ENCODE data around the gene PTPRN2.

The PTPRN2 gene

GRCh38 chr7:158229945-158230344 lies 357.7 kb downstream of the PTPRN2 start:
- H2BK15ac ChIP-seq (ENCODE audit: low read length) = no peak overlapping the region
- H3K27ac ChIP-seq (replicated peaks; ENCODE audit: low read length) = no peak overlapping the region
- WGBS, 2 donors (ENCODE audit: extremely low coverage in 2 of 2, insufficient read length in 2 of 2, insufficient replicate concordance in 1 of 2) = no CpG with 5 or more reads among the region's 1 CpG
- no peak overlapping the region for H3K14ac ChIP-seq (ENCODE audit: low read length)
- H2AFZ ChIP-seq (ENCODE audit: low read length) = no peak overlapping the region
- no peak overlapping the region for H3K18ac ChIP-seq (ENCODE audit: low read length)
- H3K4me3 ChIP-seq (ENCODE audit: low read length in 2 of 2) = no peak overlapping the region
- H3K4me1 ChIP-seq (ENCODE audit: control insufficient read depth in 2 of 2, insufficient read depth in 1 of 2, low read depth in 1 of 2, low read length in 2 of 2) = no peaks in the 10 kb centered on the region
- no peak overlapping the region for H3K9ac ChIP-seq (ENCODE audit: low read depth, low read length, poor library complexity)
- no peaks in the 10 kb centered on the region for H3K27me3 ChIP-seq (ENCODE audit: control insufficient read depth in 3 of 3, insufficient read depth in 3 of 3, low read depth in 1 of 3, low read length in 3 of 3)
- DNase-seq (ENCODE audit: low spot score) = no peak
- H3K4ac ChIP-seq (ENCODE audit: low read length) = no peak overlapping the region
- peaks cover 0 to 2% of the 10 kb centered on the region in 2 donors for H3K9me3 ChIP-seq (replicated peaks in 1 of 2; ENCODE audit: control insufficient read depth in 2 of 2, insufficient read depth in 1 of 2, low read depth in 1 of 2, low read length in 2 of 2)
- H2BK120ac ChIP-seq (ENCODE audit: low read depth, low read length) = no peak overlapping the region
- H2BK12ac ChIP-seq (ENCODE audit: low read length) = no peak overlapping the region
- H2AK5ac ChIP-seq (ENCODE audit: low read depth, low read length) = no peak overlapping the region
- no peak overlapping the region for H3K23ac ChIP-seq (ENCODE audit: low read depth, low read length, poor library complexity)
- H3K4me2 ChIP-seq (ENCODE audit: insufficient read depth, low read length, poor library complexity, severe bottlenecking) = no peak overlapping the region
- no peak overlapping the region for H4K8ac ChIP-seq (ENCODE audit: low read depth, low read length)
- no peaks in the 10 kb centered on the region for H3K36me3 ChIP-seq (replicated peaks in 1 of 2; ENCODE audit: control insufficient read depth in 2 of 2, insufficient read depth in 2 of 2, low read length in 2 of 2)
- no peak overlapping the region for H2BK5ac ChIP-seq (ENCODE audit: low read length)
- H3K79me1 ChIP-seq (ENCODE audit: low read depth, low read length) = no peaks in the 10 kb centered on the region
- H4K91ac ChIP-seq (ENCODE audit: low read depth, low read length, poor library complexity) = no peak overlapping the region

DNA sequence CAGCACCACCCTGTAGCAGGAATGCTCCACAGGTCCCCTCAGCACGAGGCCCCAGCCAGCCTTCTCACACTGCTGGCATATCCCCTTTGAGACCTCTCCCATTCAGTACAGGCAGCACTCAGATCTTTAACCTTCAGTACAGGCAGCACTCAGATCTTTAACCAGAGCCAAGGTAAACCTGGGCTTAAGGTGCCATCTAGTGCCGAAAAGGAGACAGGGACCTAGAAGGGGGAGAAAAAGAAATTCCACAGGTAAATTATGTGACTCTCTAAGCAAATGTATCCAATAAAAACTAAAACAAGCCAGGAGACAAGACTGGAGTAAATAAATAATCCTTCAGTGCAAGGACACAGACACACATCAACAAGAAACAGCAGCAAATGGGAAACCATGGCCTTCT lies 358.6 kb downstream of the PTPRN2 start:
- Histone ChIP-seq H2BK120ac (ENCODE audit: low read depth, low read length) (no peak overlapping the region), H3K79me1 (ENCODE audit: low read depth, low read length) (no peaks in the 10 kb centered on the region), H3K4ac (ENCODE audit: low read length) (no peak overlapping the region), H2AK5ac (ENCODE audit: low read depth, low read length) (no peak overlapping the region), H3K9me3 (replicated peaks in 1 of 2; ENCODE audit: control insufficient read depth in 2 of 2, insufficient read depth in 1 of 2, low read depth in 1 of 2, low read length in 2 of 2) (peaks cover 0 to 2% of the 10 kb centered on the region in 2 donors), H4K8ac (ENCODE audit: low read depth, low read length) (no peak overlapping the region), H3K4me1 (ENCODE audit: control insufficient read depth in 2 of 2, insufficient read depth in 1 of 2, low read depth in 1 of 2, low read length in 2 of 2) (no peaks in the 10 kb centered on the region), H2BK5ac (ENCODE audit: low read length) (no peak overlapping the region), H2AFZ (ENCODE audit: low read length) (no peak overlapping the region), H3K9ac (ENCODE audit: low read depth, low read length, poor library complexity) (no peak overlapping the region), H3K23ac (ENCODE audit: low read depth, low read length, poor library complexity) (no peak overlapping the region), H4K91ac (ENCODE audit: low read depth, low read length, poor library complexity) (no peak overlapping the region), H3K14ac (ENCODE audit: low read length) (no peak overlapping the region), H3K18ac (ENCODE audit: low read length) (no peak overlapping the region), H3K4me2 (ENCODE audit: insufficient read depth, low read length, poor library complexity, severe bottlenecking) (no peak overlapping the region), H2BK15ac (ENCODE audit: low read length) (no peak overlapping the region), H3K27ac (replicated peaks; ENCODE audit: low read length) (no peak overlapping the region), H2BK12ac (ENCODE audit: low read length) (no peak overlapping the region), H3K27me3 (ENCODE audit: control insufficient read depth in 3 of 3, insufficient read depth in 3 of 3, low read depth in 1 of 3, low read length in 3 of 3) (no peaks in the 10 kb centered on the region), H3K36me3 (replicated peaks in 1 of 2; ENCODE audit: control insufficient read depth in 2 of 2, insufficient read depth in 2 of 2, low read length in 2 of 2) (no peaks in the 10 kb centered on the region), H3K4me3 (ENCODE audit: low read length in 2 of 2) (no peak overlapping the region)
- no CpG with 5 or more reads among the region's 2 CpGs for WGBS, 2 donors (ENCODE audit: extremely low coverage in 2 of 2, insufficient read length in 2 of 2, insufficient replicate concordance in 1 of 2)
- peak; percentile 12 for DNase-seq (ENCODE audit: low spot score)

GRCh38 chr7:158228131-158228530 lies 359.5 kb downstream of the PTPRN2 start:
- H3K14ac ChIP-seq (ENCODE audit: low read length) = no peak overlapping the region
- DNase-seq (ENCODE audit: low spot score) = no peak
- no CpG with 5 or more reads among the region's 1 CpG for WGBS, 2 donors (ENCODE audit: extremely low coverage in 2 of 2, insufficient read length in 2 of 2, insufficient replicate concordance in 1 of 2)

GRCh38 chr7:158227258-158227984 lies 360.2 kb downstream of the PTPRN2 start:
- Histone ChIP-seq H3K4me1 (ENCODE audit: control insufficient read depth in 2 of 2, insufficient read depth in 1 of 2, low read depth in 1 of 2, low read length in 2 of 2) (no peaks in the 10 kb centered on the region), H2AK5ac (ENCODE audit: low read depth, low read length) (no peak overlapping the region), H3K27me3 (ENCODE audit: control insufficient read depth in 3 of 3, insufficient read depth in 3 of 3, low read depth in 1 of 3, low read length in 3 of 3) (no peaks in the 10 kb centered on the region), H3K9me3 (replicated peaks in 1 of 2; ENCODE audit: control insufficient read depth in 2 of 2, insufficient read depth in 1 of 2, low read depth in 1 of 2, low read length in 2 of 2) (peaks cover 0 to 2% of the 10 kb centered on the region in 2 donors), H3K23ac (ENCODE audit: low read depth, low read length, poor library complexity) (no peak overlapping the region), H3K79me1 (ENCODE audit: low read depth, low read length) (no peaks in the 10 kb centered on the region), H3K36me3 (replicated peaks in 1 of 2; ENCODE audit: control insufficient read depth in 2 of 2, insufficient read depth in 2 of 2, low read length in 2 of 2) (no peaks in the 10 kb centered on the region), H3K4me3 (ENCODE audit: low read length in 2 of 2) (no peak overlapping the region), H3K18ac (ENCODE audit: low read length) (no peak overlapping the region), H3K4me2 (ENCODE audit: insufficient read depth, low read length, poor library complexity, severe bottlenecking) (no peak overlapping the region), H3K27ac (replicated peaks; ENCODE audit: low read length) (no peak overlapping the region), H2BK12ac (ENCODE audit: low read length) (no peak overlapping the region), H2BK120ac (ENCODE audit: low read depth, low read length) (no peak overlapping the region), H3K9ac (ENCODE audit: low read depth, low read length, poor library complexity) (no peak overlapping the region), H2AFZ (ENCODE audit: low read length) (no peak overlapping the region), H3K4ac (ENCODE audit: low read length) (no peak overlapping the region), H4K91ac (ENCODE audit: low read depth, low read length, poor library complexity) (no peak overlapping the region), H3K14ac (ENCODE audit: low read length) (no peak overlapping the region), H4K8ac (ENCODE audit: low read depth, low read length) (no peak overlapping the region), H2BK5ac (ENCODE audit: low read length) (no peak overlapping the region), H2BK15ac (ENCODE audit: low read length) (no peak overlapping the region)
- DNase-seq (ENCODE audit: low spot score) = no peak
- WGBS, 2 donors (ENCODE audit: extremely low coverage in 2 of 2, insufficient read length in 2 of 2, insufficient replicate concordance in 1 of 2) = no CpG with 5 or more reads among the region's 13 CpGs

More at GRCh38 chr7:158228131-158228530, 359.5 kb downstream of the PTPRN2 start:
- no peak overlapping the region for H2BK120ac ChIP-seq (ENCODE audit: low read depth, low read length)
- H3K9ac ChIP-seq (ENCODE audit: low read depth, low read length, poor library complexity) = no peak overlapping the region
- no peak overlapping the region for H4K8ac ChIP-seq (ENCODE audit: low read depth, low read length)
- no peaks in the 10 kb centered on the region for H3K27me3 ChIP-seq (ENCODE audit: control insufficient read depth in 3 of 3, insufficient read depth in 3 of 3, low read depth in 1 of 3, low read length in 3 of 3)
- H2BK12ac ChIP-seq (ENCODE audit: low read length) = no peak overlapping the region
- H3K4me2 ChIP-seq (ENCODE audit: insufficient read depth, low read length, poor library complexity, severe bottlenecking) = no peak overlapping the region
- H4K91ac ChIP-seq (ENCODE audit: low read depth, low read length, poor library complexity) = no peak overlapping the region
- H2AK5ac ChIP-seq (ENCODE audit: low read depth, low read length) = no peak overlapping the region
- no peak overlapping the region for H3K18ac ChIP-seq (ENCODE audit: low read length)
- no peak overlapping the region for H3K4ac ChIP-seq (ENCODE audit: low read length)
- H3K9me3 ChIP-seq (replicated peaks in 1 of 2; ENCODE audit: control insufficient read depth in 2 of 2, insufficient read depth in 1 of 2, low read depth in 1 of 2, low read length in 2 of 2) = peaks cover 0 to 2% of the 10 kb centered on the region in 2 donors
- no peak overlapping the region for H3K23ac ChIP-seq (ENCODE audit: low read depth, low read length, poor library complexity)
- H2BK5ac ChIP-seq (ENCODE audit: low read length) = no peak overlapping the region
- no peak overlapping the region for H3K4me3 ChIP-seq (ENCODE audit: low read length in 2 of 2)
- no peak overlapping the region for H3K27ac ChIP-seq (replicated peaks; ENCODE audit: low read length)
- no peak overlapping the region for H2AFZ ChIP-seq (ENCODE audit: low read length)
- no peak overlapping the region for H2BK15ac ChIP-seq (ENCODE audit: low read length)
- H3K4me1 ChIP-seq (ENCODE audit: control insufficient read depth in 2 of 2, insufficient read depth in 1 of 2, low read depth in 1 of 2, low read length in 2 of 2) = no peaks in the 10 kb centered on the region
- no peaks in the 10 kb centered on the region for H3K36me3 ChIP-seq (replicated peaks in 1 of 2; ENCODE audit: control insufficient read depth in 2 of 2, insufficient read depth in 2 of 2, low read length in 2 of 2)
- H3K79me1 ChIP-seq (ENCODE audit: low read depth, low read length) = no peaks in the 10 kb centered on the region
